Spinal cord (tissue), 10 donors: Measurements from ENCODE around the gene IMPACT. TPM values are rescaled to one million over a fixed set of nuclear protein-coding genes. Genes with fewer than 3 reads are reported as not detected.

Source experiments
- DNase-seq, 6 donors: peaks; one replicate each; pipeline versions ENCODE4 v3.0.0 to v3.0.0-alpha.2; 2013 to 2015; ENCODE audit warnings: low spot score in 6 of 6, low read depth in 4 of 6
- H3K27ac ChIP-seq: one replicate; pipeline ENCODE4 v1.5.1; 2013; ENCODE audit warnings: low read depth, low read length, control low read depth
- H3K27me3 ChIP-seq: one replicate; pipeline ENCODE4 v1.6.1; 2013; ENCODE audit warnings: low read length; ENCODE audit not compliant: control insufficient read depth, insufficient read depth
- H3K36me3 ChIP-seq: one replicate; pipeline ENCODE4 v1.6.1; 2013; ENCODE audit warnings: low read length; ENCODE audit not compliant: control insufficient read depth, insufficient read depth
- H3K4me1 ChIP-seq: one replicate; pipeline ENCODE4 v1.6.1; 2013; ENCODE audit warnings: low read length; ENCODE audit not compliant: control insufficient read depth, insufficient read depth
- H3K4me3 ChIP-seq: one replicate; pipeline ENCODE4 v1.5.1; 2013; ENCODE audit warnings: low read depth, low read length, control low read depth
- H3K9me3 ChIP-seq: one replicate; pipeline ENCODE4 v1.6.1; 2013; ENCODE audit warnings: low read length; ENCODE audit not compliant: control insufficient read depth, insufficient read depth
- WGBS: methylation state at CpG from one replicate; pipeline ENCODE4 v1.1.5; 2013; ENCODE audit warnings: missing lambda C conversion rate; ENCODE audit not compliant: insufficient coverage; 5-methylcytosine and 5-hydroxymethylcytosine counted together
- polyA plus RNA-seq, 2 donors: library from polyadenylated mRNA; unstranded; fragments of 120-200 nt; gene quantifications; one replicate each; pipeline ENCODE4 v1.2.1, GENCODE V29; 2013; ENCODE audit not compliant: insufficient read length in 2 of 2
- total RNA-seq, 2 donors: library from RNA; depleted of rRNA in 1 of 2; stranded (reverse); fragments of 120-200 nt in 1 of 2; fragments of >200 nt in 1 of 2; gene quantifications; one replicate each; pipeline versions ENCODE4 v1.2.3 to v1.2.4, GENCODE V29; 2013 to 2014
- donor health status: healthy.

IMPACT gene
- total and polyA plus RNA-seq, 4 donors = 42.6 to 54.6 (median 49.6) TPM

- WGBS = under 1% methylated on average over 50 of the region's 50 CpGs
- Histone ChIP-seq H3K36me3 (no peaks in the 10 kb centered on the region), H3K4me1 (peaks cover 3% of the 10 kb centered on the region), H3K4me3 (peak overlapping the region; percentile 56), H3K27ac (peak overlapping the region; percentile 64), H3K9me3 (no peaks in the 10 kb centered on the region), H3K27me3 (no peaks in the 10 kb centered on the region)
- peak; percentile 38 to 93 (median 72) for DNase-seq
These were observed 29.3 kb upstream of the IMPACT start for GRCh38 chr18:24397131-24397693.

DNA sequence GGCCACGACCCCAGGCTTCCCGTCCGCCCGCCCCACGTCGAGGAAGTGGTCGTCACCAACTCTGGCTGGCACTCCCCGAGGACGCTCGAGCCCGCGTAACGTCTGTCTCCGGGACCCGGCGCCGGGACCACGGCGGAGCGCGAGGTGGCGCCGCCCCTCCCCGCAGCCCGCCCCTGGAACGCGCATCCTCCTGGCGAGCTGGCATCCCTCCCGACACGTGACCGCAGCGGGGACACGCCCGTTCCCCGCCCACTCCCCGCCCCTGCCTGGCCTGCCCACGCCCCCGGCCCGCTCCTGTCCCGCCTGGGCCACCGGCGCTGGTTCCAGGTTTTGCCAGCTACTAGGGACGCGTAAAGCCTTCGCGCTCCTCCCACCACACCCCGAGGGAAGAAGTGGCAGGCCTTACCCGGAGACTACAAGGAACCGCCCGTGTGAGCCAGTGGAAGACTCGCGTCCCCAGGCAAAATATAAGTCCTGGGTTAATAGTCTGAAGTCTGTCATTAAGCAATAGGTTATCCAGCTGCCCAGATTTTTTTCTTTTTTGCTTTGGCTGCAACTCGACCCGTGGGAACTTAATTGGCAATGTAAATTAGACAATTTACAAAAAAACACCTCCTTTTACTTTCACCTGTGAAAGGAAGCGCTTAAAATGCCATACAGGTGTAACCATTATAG is 28.6 kb upstream of the IMPACT start, which contains the start of gene OSBPL1A:
Gene OSBPL1A, minus strand, starts transcription at position 131 of the 675 bp plus-strand sequence. CDS start 20,291 bp downstream, outside the sequence.
- Histone ChIP-seq H3K4me1 (peaks cover 3% of the 10 kb centered on the region), H3K9me3 (no peaks in the 10 kb centered on the region), H3K4me3 (peak within 1 kb of the TSS; percentile 56), H3K27ac (peak within 1 kb of the TSS; percentile 64), H3K36me3 (no peaks in the 10 kb centered on the region), H3K27me3 (no peaks in the 10 kb centered on the region)
- 0% methylated on average over 50 of the region's 55 CpGs for WGBS
- DNase-seq = peak; percentile 66 to 97 (median 84)

DNA sequence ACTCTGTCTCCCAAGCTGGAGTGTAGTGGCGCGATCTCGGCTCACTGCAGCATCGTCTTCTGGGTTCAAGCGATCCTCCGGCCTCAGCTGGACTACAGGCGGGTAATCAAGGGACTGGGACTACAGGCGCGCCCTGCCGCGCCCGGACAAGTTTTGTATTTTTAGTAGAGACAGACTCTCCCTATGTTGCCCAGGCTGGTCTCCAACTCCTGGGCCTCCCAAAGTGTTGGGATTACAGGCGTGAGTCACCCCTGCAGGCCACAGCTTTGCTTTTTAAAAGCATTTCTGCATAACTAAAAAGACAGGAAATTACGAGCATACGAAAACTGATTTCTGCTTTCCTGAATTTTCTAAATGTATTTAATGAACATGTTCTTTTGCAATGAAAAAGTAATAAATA is 27.9 kb upstream of the IMPACT start:
- H3K9me3 ChIP-seq = no peaks in the 10 kb centered on the region
- H3K4me3 ChIP-seq = no peak overlapping the region
- no peaks in the 10 kb centered on the region for H3K36me3 ChIP-seq
- WGBS = 48% methylated on average over 12 of the region's 15 CpGs
- H3K27ac ChIP-seq = no peak overlapping the region
- peaks cover 3% of the 10 kb centered on the region for H3K4me1 ChIP-seq
- H3K27me3 ChIP-seq = no peaks in the 10 kb centered on the region
- DNase-seq = no peak

DNA sequence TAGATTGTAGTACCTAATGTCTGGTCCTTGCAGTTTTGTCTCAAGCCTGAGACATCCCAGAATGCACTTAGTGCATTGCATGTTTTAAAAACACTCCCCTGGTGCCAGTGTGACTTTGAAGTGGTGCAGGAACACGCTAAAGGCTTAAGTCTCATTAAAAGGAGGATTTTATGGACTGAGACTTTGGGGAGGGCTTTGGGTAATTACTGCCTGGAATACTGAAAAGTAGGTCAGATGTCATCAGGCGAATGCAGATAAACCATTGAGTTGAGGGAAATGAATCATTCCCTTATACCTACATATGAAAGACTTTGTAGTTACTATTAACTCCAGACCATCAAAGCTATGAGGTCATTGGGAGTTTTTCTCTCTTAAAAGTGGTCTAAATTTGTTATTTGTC is 25.9 kb upstream of the IMPACT start:
- peaks cover 3% of the 10 kb centered on the region for H3K4me1 ChIP-seq
- no peaks in the 10 kb centered on the region for H3K9me3 ChIP-seq
- no peak overlapping the region for H3K4me3 ChIP-seq
- 80% methylated on average over 1 of the region's 2 CpGs for WGBS
- H3K27me3 ChIP-seq = no peaks in the 10 kb centered on the region
- no peak overlapping the region for H3K27ac ChIP-seq
- H3K36me3 ChIP-seq = no peaks in the 10 kb centered on the region
- DNase-seq = peak in 1 of 6 donors; percentile 20

DNA sequence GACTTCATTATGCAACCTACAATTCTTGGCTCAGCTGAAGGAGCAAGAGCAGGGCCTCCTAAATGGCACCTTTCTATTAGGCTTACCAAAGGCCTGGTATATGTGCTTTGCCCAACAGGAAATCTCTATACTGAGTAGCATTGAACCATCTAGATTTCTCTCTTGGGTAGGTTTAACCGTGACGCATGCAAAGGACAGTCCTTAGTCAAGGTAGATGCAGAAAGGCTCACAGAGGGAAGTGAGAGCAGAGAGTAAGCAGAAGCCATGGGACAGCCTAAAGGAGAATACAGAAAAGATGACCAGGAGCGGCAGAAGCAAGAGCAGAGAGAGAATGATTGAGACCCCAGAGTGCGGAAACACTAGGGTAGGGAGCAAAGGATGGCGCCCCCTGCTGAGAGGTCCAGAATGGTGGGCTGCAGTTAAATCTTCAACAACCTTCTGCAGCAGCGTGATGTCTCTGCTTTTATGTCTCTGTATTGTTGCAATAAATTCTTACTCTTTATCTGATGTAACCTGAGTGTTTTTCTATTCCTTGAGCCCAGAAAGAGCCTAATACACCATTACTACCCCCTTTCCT is 24.2 kb upstream of the IMPACT start:
- H3K4me3 ChIP-seq = no peak overlapping the region
- no peaks in the 10 kb centered on the region for H3K27me3 ChIP-seq
- H3K36me3 ChIP-seq = no peaks in the 10 kb centered on the region
- DNase-seq = no peak
- H3K4me1 ChIP-seq = peaks cover 3% of the 10 kb centered on the region
- H3K9me3 ChIP-seq = no peaks in the 10 kb centered on the region
- no peak overlapping the region for H3K27ac ChIP-seq
- 86% methylated on average over 4 of the region's 6 CpGs for WGBS

GRCh38 chr18:24403076-24403475 is 23.4 kb upstream of the IMPACT start:
- Histone ChIP-seq H3K36me3 (no peaks in the 10 kb centered on the region), H3K4me3 (no peak overlapping the region), H3K27me3 (no peaks in the 10 kb centered on the region), H3K4me1 (no peaks in the 10 kb centered on the region), H3K9me3 (no peaks in the 10 kb centered on the region), H3K27ac (no peak overlapping the region)
- WGBS = 67% methylated on average over 2 of the region's 5 CpGs
- no peak for DNase-seq

GRCh38 chr18:24404591-24404990 is 21.9 kb upstream of the IMPACT start:
- Histone ChIP-seq H3K36me3 (no peaks in the 10 kb centered on the region), H3K27ac (no peak overlapping the region), H3K9me3 (no peaks in the 10 kb centered on the region), H3K4me1 (no peaks in the 10 kb centered on the region), H3K27me3 (no peaks in the 10 kb centered on the region), H3K4me3 (no peak overlapping the region)
- WGBS = no CpG with 5 or more reads among the region's 3 CpGs
- DNase-seq = no peak

DNA sequence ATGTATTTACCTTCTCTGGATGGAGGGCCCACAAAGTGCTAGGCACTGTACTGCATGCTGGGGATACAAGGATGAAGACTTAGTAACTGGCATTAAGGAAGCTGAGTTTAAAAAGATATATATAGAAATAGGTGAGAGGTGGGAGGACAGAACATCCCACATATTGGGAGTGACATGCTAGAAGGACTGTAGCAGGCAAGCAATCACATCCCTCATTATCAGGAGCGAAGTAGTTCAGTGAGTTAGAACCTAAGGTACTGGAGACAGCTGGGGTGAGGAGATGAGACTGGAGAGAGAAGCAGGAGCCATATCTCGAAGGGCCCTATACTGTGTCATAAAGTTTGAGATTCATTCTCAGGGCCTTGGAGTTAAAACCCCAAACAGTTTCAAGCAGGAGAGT is 18.0 kb upstream of the IMPACT start:
- no peak overlapping the region for H3K27ac ChIP-seq
- H3K4me3 ChIP-seq = no peak overlapping the region
- H3K27me3 ChIP-seq = no peaks in the 10 kb centered on the region
- no peaks in the 10 kb centered on the region for H3K9me3 ChIP-seq
- H3K4me1 ChIP-seq = no peaks in the 10 kb centered on the region
- DNase-seq = no peak
- WGBS = 88% methylated on average over 1 of the region's 2 CpGs
- no peaks in the 10 kb centered on the region for H3K36me3 ChIP-seq

DNA sequence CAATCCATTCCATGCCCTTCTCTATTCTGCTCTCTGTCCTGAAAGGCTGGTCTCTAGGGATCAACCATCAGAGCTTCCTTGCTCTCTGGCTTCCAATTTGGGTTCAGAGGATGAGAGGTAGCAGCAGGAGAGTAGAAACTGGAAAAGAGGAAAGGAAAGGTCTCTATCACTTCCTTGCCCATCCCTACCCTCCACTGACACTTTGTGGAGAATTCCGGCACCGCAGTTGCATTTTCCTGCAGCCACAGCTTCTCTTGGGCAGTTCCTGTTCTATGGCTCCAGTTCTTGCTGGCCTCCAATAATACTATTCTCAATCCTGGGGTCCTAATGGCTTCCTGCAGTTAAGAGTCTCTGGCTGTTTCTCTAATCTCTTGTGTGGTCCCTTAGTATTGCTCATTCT is 13.3 kb upstream of the IMPACT start:
- DNase-seq = peak in 1 of 6 donors; percentile 15
- Histone ChIP-seq H3K27ac (no peak overlapping the region), H3K4me1 (no peaks in the 10 kb centered on the region), H3K4me3 (no peak overlapping the region), H3K27me3 (peaks cover 2% of the 10 kb centered on the region), H3K36me3 (no peaks in the 10 kb centered on the region), H3K9me3 (no peaks in the 10 kb centered on the region)
- WGBS = 60% methylated on average over 2 of the region's 2 CpGs
